ENCODE data around the gene CD53. TPM values are rescaled to one million over a fixed set of nuclear protein-coding genes. Genes with fewer than 3 reads are reported as not detected.

Gene CD53
- not detected in 2 replicates for total RNA-seq

GRCh38 chr1:110872745-110873720, at the start of gene CD53:
TSS of gene CD53 (plus strand) at chr1:110873148. CDS start at chr1:110891409, 18,261 bp downstream.

Other genes with a start within 250 kb of the CD53 start
- 0.73 and 3.5 TPM in 2 replicates for gene KCNA3, start 198.2 kb upstream of the CD53 start, total RNA-seq
- gene LRIF1, start 90.8 kb downstream of the CD53 start, total RNA-seq: 7.8 and 11.1 TPM in 2 replicates